ENCODE measurements around the gene ATP6V0E1.

DNA sequence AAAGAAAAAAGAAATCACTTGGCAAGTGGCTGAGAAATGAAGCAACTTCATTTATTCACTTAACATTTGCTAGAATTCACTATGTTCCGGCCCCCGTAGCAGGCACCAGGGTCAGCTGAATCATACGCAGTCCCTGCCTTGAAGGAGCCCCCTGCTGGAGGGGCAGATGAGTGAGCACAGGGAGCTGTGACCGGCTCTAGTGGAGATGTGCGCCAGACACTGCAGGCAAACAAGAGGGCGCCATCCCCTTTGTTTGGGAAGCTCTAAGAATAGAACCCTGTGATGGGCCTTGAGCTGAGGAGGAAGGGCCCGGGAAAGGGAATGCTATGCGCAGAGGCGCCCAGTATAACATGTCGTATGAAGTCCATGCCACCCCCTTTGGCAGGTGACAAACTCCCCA lies 44.5 kb upstream of the ATP6V0E1 start:
- TF ChIP-seq, protein P1, sequence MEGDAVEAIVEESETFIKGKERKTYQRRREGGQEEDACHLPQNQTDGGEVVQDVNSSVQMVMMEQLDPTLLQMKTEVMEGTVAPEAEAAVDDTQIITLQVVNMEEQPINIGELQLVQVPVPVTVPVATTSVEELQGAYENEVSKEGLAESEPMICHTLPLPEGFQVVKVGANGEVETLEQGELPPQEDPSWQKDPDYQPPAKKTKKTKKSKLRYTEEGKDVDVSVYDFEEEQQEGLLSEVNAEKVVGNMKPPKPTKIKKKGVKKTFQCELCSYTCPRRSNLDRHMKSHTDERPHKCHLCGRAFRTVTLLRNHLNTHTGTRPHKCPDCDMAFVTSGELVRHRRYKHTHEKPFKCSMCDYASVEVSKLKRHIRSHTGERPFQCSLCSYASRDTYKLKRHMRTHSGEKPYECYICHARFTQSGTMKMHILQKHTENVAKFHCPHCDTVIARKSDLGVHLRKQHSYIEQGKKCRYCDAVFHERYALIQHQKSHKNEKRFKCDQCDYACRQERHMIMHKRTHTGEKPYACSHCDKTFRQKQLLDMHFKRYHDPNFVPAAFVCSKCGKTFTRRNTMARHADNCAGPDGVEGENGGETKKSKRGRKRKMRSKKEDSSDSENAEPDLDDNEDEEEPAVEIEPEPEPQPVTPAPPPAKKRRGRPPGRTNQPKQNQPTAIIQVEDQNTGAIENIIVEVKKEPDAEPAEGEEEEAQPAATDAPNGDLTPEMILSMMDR (conservative IDR thresholded peaks at IDR 0.05; ENCODE audit: low read depth, low read length): peak; percentile 55
- no peak for TF ChIP-seq POLR2A (IDR thresholded peaks at IDR 0.05; ENCODE audit: low read depth, low read length)
- no peak for TF ChIP-seq BHLHE40 (IDR thresholded peaks at IDR 0.05; ENCODE audit: low read depth, low read length)
- TF ChIP-seq RFX5 (IDR thresholded peaks at IDR 0.05; ENCODE audit: low read depth, low read length): no peak
- TF ChIP-seq MAZ (IDR thresholded peaks at IDR 0.05; ENCODE audit: borderline replicate concordance, low read depth, low read length): no peak
- TF ChIP-seq NFE2L2 (IDR thresholded peaks at IDR 0.05; ENCODE audit: low read depth, low read length): no peak
- TF ChIP-seq RCOR1 (IDR thresholded peaks at IDR 0.05; ENCODE audit: insufficient replicate concordance, low read length): no peak
- TF ChIP-seq MAFK (IDR thresholded peaks at IDR 0.05; ENCODE audit: low read depth, low read length): no peak
- TF ChIP-seq FOS (IDR thresholded peaks at IDR 0.05; ENCODE audit: low read depth, low read length): no peak
- TF ChIP-seq RAD21 (IDR thresholded peaks at IDR 0.05; ENCODE audit: low read length): peak; percentile 50
- TF ChIP-seq, protein P2, sequence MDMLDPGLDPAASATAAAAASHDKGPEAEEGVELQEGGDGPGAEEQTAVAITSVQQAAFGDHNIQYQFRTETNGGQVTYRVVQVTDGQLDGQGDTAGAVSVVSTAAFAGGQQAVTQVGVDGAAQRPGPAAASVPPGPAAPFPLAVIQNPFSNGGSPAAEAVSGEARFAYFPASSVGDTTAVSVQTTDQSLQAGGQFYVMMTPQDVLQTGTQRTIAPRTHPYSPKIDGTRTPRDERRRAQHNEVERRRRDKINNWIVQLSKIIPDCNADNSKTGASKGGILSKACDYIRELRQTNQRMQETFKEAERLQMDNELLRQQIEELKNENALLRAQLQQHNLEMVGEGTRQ (IDR thresholded peaks at IDR 0.05; ENCODE audit: low read depth, low read length): no peak
